ENCODE measurements around the gene DOK5.
"Not testable (repeated sequence)": the region's sequence is repeated elsewhere in the genome, so short reads cannot be mapped to it uniquely, and the experiment has no call there.

The DOK5 gene

GRCh38 chr20:54435015-54435414, 40.4 kb upstream of the DOK5 start:
- no peak for TF ChIP-seq CTCF (IDR thresholded peaks at IDR 0.05)
- no peak for DNase-seq (ENCODE audit: low spot score)
- Histone ChIP-seq H3K27ac (no peak overlapping the region), H3K4me3 (no peak overlapping the region)

DNA sequence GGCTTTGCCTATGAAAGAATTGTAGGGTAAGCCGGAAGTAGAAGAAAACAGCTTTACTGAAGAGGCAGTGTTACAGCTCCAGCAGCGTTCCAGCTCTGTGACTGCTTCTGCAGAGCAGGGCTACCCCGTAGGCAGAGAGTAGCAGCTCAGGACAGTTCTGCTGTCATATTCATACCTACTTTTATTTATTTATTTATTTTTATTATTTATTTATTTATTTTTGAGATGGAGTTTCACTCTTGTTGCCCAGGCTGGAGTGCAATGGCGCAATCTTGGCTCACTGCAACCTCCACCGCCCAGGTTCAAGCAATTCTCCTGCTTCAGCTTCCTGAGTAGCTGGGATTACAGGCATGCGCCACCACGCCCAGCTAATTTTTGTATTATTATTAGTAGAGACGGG, 39.0 kb upstream of the DOK5 start:
- not testable (repeated sequence) for DNase-seq (ENCODE audit: low spot score); H3K27ac ChIP-seq; H3K4me3 ChIP-seq

- no peak for DNase-seq (ENCODE audit: low spot score)
- no peak overlapping the region for H3K27ac ChIP-seq
- H3K4me3 ChIP-seq = no peak overlapping the region
- no peak for TF ChIP-seq CTCF (IDR thresholded peaks at IDR 0.05)
Observed at GRCh38 chr20:54438166-54438565, 37.2 kb upstream of the DOK5 start.

DNA sequence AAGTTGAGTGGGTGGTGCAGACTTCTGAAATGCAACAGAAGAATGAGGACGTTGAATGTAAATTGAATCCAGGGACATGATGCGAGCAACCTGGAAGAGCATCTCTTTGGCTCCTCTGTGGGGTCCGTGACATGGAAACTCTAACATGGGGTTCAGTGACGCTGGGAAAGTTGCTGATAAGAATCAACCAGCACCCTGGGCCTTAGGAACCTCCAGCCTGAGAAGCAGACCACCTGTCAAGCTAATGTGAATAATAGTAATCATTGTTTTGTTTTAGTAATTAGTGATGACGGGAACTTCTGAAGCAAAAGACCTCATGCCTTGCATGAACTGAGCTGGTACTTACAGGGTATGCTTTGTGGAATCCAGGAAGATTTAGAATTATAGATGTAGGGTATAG, 25.2 kb upstream of the DOK5 start:
- H3K27ac ChIP-seq = no peak overlapping the region
- DNase-seq (ENCODE audit: low spot score) = no peak
- no peak overlapping the region for H3K4me3 ChIP-seq
- TF ChIP-seq CTCF (IDR thresholded peaks at IDR 0.05) = no peak

DNA sequence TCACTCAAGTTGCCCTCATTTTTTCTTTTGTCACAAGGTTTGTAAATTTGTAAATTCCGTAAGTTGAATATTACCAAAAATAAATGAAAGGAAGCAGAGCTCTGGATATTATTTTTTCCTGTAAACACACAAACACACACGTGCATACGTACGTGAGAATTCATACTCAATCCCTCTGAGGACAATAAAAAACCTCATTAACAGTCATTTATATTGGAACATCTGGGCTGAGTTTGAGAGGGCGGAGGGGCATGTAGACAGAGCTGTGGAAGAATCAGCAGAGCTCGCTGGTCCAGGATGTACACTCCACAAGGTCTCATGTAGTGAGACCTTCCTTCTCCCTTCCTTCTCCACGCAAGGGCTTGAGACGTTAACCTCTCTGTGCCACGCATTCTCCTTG, 24.2 kb upstream of the DOK5 start:
- Histone ChIP-seq H3K4me3 (no peak overlapping the region), H3K27ac (no peak overlapping the region)
- DNase-seq (ENCODE audit: low spot score) = no peak
- no peak for TF ChIP-seq CTCF (IDR thresholded peaks at IDR 0.05)

- TF ChIP-seq CTCF (IDR thresholded peaks at IDR 0.05) = no peak
- no peak overlapping the region for H3K4me3 ChIP-seq
Observed at GRCh38 chr20:54452277-54452676, 23.1 kb upstream of the DOK5 start.

DNA sequence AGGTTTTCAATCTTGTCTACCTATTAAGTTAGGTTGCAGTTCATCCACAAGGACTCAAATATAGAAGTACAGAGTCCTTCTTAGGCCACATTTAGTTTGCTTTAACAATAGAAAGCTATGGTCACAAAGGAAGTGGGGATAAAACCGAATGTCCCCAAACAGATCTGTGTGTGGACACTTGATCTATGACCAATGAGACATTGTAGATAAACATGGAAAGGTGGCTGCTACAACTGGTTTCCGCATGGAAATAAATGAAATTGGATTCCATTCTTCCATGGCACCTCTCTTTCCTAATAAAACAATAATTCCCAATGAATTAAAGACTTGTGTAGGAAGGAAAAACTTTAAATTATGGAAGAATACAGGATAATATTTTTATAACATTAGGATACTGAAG, 20.4 kb upstream of the DOK5 start:
- no peak for TF ChIP-seq CTCF (IDR thresholded peaks at IDR 0.05)
- Histone ChIP-seq H3K4me3 (no peak overlapping the region), H3K27ac (no peak overlapping the region)
- DNase-seq (ENCODE audit: low spot score) = no peak

More at GRCh38 chr20:54452277-54452676, 23.1 kb upstream of the DOK5 start:
- no peak overlapping the region for H3K27ac ChIP-seq
- no peak for DNase-seq (ENCODE audit: low spot score)

GRCh38 chr20:54456423-54456822, 19.0 kb upstream of the DOK5 start:
- DNase-seq (ENCODE audit: low spot score) = no peak
- no peak for TF ChIP-seq CTCF (IDR thresholded peaks at IDR 0.05)
- H3K27ac ChIP-seq = no peak overlapping the region
- no peak overlapping the region for H3K4me3 ChIP-seq

Measured in coronary artery (tissue), 2 donors.